A172 (cell line): ENCODE results near the gene MYBPC1. TPM values are rescaled to one million over a fixed set of nuclear protein-coding genes. Genes with fewer than 3 reads are reported as not detected.

ENCODE experiments used
- DNase-seq: peaks from one replicate; pipeline ENCODE4 v3.0.0-alpha.2; 2015; ENCODE audit warnings: low spot score
- total RNA-seq: library from RNA; depleted of rRNA; stranded (reverse); fragments of >200 nt; shearing (Covaris generic); gene quantifications from 2 replicates; pipeline ENCODE4 v1.2.3, GENCODE V29; 2014

The MYBPC1 gene
- total RNA-seq, 1 experiment from 2014 or later: not detected

- no peak for DNase-seq
Measured at GRCh38 chr12:101694297-101694848, 99.6 kb downstream of the MYBPC1 start.

DNA sequence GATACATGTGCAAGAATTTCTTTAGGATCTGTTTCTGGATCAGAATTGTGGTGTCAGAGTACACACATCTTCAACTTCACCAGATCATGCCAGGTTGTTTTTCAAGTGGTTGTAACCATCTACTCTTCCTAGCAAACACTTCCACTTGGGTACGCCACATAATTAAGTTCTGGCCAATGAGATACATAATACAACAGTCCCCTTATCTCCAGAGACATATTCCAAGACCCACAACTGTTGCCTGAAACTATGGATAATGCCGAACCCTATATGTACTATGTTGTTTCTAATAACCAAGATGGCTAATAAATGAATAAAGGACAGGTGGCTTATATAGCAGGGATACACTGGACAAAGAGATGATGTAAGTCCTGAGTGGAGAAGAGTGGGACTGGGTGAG is 100.2 kb downstream of the MYBPC1 start:
- DNase-seq: no peak

- DNase-seq: no peak
Measured at GRCh38 chr12:101695706-101696105, 100.9 kb downstream of the MYBPC1 start.

DNA sequence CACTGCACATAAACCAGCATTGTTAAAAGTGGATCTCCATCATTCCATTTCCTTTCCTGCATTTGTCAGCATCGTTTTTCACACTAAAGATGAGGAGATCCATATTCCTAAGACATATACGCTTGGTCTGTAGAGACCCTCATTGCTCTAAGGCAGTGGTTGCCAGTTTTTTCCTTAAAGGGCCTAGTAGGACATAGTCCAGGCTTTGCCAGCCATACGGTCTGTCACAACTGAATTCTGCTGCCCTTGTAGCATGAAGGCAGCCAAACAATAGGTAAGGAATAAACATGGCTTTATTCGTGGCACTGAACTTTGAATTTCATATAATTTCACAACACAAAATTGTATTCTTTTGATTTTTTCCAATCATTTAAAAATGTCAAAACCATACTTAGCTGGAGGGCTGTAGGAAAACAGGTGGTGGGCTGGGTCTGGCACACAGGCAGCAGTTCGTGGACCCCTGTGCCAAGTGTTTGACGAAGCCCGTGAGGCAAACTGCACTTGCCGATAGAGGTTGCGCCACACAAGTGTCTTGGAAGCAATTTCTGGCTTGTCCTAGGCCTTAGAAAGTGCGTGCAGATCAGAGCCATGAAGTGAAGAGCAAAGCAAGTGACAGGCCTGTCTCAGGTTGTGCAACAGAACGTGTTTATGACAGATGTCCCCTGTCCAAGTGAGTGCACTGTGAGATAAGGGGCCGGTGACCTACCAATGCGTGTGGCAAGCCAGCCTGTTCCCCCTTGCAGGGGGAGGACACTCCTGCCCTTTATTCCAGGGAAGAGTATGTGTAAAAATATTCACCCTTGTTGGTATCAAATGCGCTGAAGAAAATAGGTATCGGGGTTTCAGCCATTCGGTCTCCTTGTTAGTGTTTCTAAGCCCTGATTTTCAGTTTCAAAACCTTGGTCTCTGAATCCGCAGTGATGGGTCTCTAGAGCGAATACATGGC is 101.8 kb downstream of the MYBPC1 start:
- DNase-seq: no peak

GRCh38 chr12:101697197-101697929 is 102.6 kb downstream of the MYBPC1 start, which contains the start of gene CHPT1:
Gene CHPT1, plus strand, starts transcription at chr12:101697640. Its CDS starts 222 bp downstream, at chr12:101697862.
- no peak for DNase-seq

GRCh38 chr12:101697930-101698799 is 103.4 kb downstream of the MYBPC1 start:
- peak; percentile 10 for DNase-seq

DNA sequence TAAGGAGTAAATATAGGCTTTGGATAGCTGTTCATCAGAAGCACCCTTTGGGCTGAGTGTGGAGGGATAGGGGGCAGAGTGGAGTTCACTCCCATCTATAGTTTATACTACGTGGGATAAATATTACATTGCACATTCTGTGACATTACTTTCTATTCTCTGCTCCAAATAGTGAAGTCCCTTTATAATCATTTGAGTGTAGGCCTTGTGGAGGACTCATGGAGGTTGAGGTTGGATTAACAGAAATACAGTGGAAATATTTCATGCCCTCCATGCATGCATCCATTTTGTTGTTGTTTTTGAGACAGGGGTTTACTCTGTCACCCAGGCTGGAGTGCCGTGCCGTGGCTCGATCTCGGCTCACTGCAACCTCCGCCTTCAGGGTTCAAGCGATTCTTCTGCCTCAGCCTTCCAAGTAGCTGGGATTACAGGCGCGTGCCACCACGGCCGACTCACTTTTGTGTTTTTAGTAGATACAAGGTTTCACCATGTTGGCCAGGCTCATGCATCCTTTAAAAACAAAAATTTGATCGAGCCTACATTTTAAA is 104.1 kb downstream of the MYBPC1 start:
- DNase-seq: peak; percentile 5

DNA sequence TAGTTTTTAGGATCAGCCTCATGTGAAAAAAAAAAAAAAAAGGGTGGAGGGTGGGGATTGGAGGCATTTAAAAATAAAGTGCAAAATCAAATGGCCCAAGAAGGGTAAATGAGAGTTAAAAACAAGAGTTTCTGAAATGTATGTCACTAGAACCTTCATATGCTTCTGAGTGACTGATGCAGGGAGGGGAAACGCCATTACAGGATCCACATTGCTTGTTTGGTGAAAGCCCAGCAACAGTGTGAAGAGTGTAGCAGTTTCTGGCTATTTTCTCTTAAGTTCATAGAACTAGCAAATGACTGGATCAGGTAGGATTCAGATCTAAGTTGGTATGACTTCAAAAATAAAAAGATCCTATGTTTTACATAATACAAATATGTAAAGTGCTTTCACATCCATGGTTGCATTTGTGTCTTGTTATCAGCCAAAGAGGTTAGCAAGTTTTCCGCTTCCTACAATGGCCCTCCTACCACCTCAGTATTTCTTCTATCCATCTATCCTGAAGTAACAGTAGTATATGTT is 105.6 kb downstream of the MYBPC1 start:
- DNase-seq: no peak

- no peak for DNase-seq
Measured at GRCh38 chr12:101703487-101703886, 108.7 kb downstream of the MYBPC1 start.

DNA sequence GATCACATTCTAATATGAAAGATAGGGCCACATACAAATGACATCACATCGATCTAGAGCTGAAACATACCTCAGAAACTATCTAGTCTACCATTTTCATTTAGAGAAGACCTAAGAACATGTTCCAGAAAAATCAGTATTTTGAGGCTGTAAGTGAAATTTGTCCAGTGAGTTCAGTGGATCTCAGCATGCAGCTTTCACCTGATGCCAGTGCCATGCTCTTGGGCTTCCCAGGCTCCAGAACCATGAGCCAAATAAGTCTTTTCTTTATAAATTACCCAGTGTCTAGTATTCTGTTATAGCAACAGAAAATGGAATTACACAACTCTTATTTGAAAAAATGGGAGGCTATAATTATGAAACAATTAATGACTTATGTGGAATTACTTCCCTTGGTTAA is 111.6 kb downstream of the MYBPC1 start:
- DNase-seq: no peak

DNA sequence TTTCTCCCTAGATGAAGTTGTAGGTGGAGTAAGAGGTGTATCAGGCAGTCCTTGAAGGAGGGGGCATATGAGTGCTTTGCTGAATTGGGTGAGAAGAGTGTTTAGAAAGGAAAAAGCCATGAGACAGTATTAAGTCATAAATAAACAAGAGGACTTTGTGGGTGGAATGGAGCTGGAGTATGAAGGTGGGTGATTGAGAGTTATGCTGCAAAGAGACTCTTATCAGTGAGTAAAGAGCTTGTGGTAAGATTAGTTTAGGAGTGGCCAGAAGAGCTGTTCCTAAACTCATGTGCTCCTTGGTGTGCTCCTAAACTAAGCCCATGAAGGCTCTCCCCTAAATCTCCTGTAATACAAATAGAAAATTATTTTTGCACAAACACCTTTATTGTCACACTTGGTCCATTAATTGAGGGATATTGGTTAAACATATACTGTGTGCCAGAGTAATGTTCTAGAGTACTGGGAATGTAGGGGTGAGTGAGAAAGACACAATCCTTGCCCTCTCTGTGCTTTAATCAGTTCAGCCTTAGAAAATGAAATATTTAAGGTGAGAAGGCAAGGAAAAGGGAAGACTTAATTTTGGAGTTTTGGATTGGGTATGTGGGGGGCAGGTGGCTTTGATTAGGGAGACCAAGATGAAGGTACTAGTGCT is 112.5 kb downstream of the MYBPC1 start:
- DNase-seq: peak; percentile 18

DNA sequence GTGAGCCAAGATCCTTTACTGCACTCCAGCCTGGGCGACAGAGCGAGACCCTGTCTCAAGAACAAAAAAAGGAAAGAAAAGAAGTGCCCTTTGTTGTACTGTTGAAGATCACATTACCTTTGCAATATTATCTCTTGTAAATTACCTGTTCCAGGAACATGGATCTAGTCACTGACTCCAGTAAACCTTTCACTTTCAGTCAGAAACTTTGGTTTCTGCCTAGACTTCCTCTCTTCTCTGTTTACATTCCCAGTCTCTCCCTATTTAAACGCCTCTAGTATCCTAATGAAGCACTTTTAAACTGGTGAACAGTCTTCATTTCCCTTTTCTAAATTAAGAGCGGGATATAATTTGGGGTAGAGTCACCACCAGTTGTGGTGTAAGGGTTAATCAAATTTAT is 115.5 kb downstream of the MYBPC1 start:
- no peak for DNase-seq

DNA sequence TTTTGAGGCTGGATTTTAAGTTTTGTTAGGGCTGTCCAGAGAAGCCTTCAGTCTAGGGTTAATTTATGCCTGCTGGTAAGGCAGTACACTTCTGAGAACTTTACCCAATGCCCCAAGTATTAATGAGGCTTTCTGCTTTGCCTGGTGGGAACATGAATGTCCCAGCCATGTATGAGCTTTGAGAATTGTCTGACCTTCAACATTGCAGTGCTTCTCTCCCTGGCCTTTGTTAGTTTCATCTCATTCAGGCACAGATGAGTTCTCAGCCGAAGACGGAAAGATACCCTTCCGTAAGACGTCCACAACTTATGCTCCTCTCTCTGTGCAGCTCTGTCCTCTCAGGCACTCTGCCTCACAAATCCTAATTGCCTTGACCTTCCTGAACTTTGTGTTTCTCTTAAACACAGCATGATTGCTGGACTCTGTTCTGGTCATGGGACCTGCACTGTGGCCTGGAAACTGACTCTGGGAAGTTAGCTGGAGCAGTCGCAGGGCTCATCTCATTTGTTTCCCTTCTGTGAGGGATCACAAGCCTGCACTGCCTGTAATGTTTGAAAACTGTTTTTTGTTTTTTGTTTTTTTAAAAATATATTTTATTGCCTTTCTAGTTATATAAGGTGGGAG is 118.4 kb downstream of the MYBPC1 start:
- no peak for DNase-seq

DNA sequence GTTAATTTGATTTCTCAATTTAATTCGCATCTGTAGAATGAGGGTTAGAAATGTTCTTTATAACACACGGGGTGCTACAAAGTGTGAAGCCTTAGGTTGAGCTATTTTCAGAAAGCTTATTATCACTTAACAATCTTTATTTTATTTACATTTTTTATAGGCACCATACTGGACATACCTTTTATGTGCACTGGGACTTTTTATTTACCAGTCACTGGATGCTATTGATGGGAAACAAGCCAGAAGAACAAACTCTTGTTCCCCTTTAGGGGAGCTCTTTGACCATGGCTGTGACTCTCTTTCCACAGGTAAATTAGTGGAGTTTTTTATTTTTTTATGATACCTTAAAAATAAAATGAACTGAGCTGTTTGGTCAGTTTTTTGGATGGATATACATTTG is 119.2 kb downstream of the MYBPC1 start:
- DNase-seq: no peak

- DNase-seq: no peak
Measured at GRCh38 chr12:101714877-101715444, 120.2 kb downstream of the MYBPC1 start.

- no peak for DNase-seq
Measured at GRCh38 chr12:101719566-101719965, 124.8 kb downstream of the MYBPC1 start.

GRCh38 chr12:101720118-101720517 is 125.3 kb downstream of the MYBPC1 start:
- no peak for DNase-seq

DNA sequence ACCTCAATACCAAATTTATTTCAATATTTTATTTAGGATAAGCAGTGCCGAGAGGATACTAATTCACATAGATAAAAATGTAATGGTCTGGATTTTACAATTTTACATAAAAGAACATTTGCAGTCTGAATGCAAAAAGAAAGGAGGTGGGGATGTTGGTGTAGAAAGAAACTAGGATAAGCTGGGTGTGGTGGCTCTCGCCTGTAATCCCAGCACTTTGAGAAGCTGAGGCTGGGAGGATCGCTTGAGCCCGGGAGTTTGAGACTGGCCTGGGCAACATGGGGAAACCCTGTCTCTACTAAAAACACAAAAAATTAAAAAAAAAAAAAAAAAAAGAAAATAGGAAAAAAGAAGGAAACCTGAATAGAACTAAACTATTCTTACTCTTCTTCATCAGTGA is 127.6 kb downstream of the MYBPC1 start:
- no peak for DNase-seq

DNA sequence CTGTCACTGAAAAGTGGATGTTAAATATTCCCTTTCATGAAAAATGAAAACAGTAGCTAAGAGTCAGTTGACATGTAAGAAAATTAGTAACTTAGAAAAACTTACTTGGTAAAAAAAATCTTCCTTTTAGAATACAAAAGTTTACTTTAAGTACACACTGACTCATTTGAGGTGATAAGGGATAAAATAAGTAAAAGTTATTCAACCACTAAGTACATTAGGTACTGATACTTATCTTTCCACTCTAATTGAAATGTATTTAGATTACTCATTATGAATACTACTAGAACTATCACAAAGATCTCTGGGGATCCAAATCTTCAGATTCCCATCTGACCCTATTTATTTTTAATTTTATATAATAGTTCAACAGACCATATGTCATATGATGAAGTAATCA is 132.3 kb downstream of the MYBPC1 start:
- no peak for DNase-seq

GRCh38 chr12:101729842-101730241 is 135.1 kb downstream of the MYBPC1 start:
- no peak for DNase-seq
